LoVo (cell line): ENCODE measurements around the gene LMBR1L.
"Not testable (repeated sequence)": the region's sequence is repeated elsewhere in the genome, so short reads cannot be mapped to it uniquely, and the experiment has no call there.

Source experiments
- DNase-seq: peaks from one replicate; pipeline ENCODE4 v3.0.0-alpha.2; 2016; ENCODE audit warnings: low spot score

LMBR1L gene

GRCh38 chr12:49110464-49111155 lies at the start of gene LMBR1L:
TSS of gene LMBR1L (minus strand) at chr12:49110847. CDS start at chr12:49110555, 292 bp downstream.
- DNase-seq: peak; percentile 100

- DNase-seq: no peak
Measured at GRCh38 chr12:49160399-49160798, 49.8 kb upstream of the LMBR1L start.

GRCh38 chr12:49154221-49154620 lies 43.6 kb upstream of the LMBR1L start:
- DNase-seq: no peak

- DNase-seq: no peak
Measured at GRCh38 chr12:49147384-49147783, 36.7 kb upstream of the LMBR1L start.

- no peak for DNase-seq
Measured at GRCh38 chr12:49146406-49146805, 35.8 kb upstream of the LMBR1L start.

GRCh38 chr12:49144384-49144783 lies 33.7 kb upstream of the LMBR1L start:
- DNase-seq: no peak

GRCh38 chr12:49138999-49139398 lies 28.4 kb upstream of the LMBR1L start:
- DNase-seq: no peak

GRCh38 chr12:49138587-49138986 lies 27.9 kb upstream of the LMBR1L start:
- DNase-seq: no peak

GRCh38 chr12:49137476-49137875 lies 26.8 kb upstream of the LMBR1L start:
- DNase-seq: no peak

- DNase-seq: not testable (repeated sequence)
Measured at GRCh38 chr12:49136997-49137396, 26.4 kb upstream of the LMBR1L start.

- DNase-seq: no peak
Measured at GRCh38 chr12:49133590-49133989, 22.9 kb upstream of the LMBR1L start.

GRCh38 chr12:49133014-49133413 lies 22.4 kb upstream of the LMBR1L start:
- no peak for DNase-seq

GRCh38 chr12:49131894-49132461 lies 21.3 kb upstream of the LMBR1L start:
- DNase-seq: peak; percentile 26

GRCh38 chr12:49131051-49131893 lies 20.6 kb upstream of the LMBR1L start, which contains the start of gene TUBA1B:
TSS of gene TUBA1B (minus strand) at chr12:49131395. CDS start at chr12:49131300, 95 bp downstream.
- DNase-seq: peak; percentile 95

- DNase-seq: peak; percentile 97
Measured at GRCh38 chr12:49130151-49131050, 19.8 kb upstream of the LMBR1L start.

GRCh38 chr12:49129332-49130150 lies 18.9 kb upstream of the LMBR1L start:
- DNase-seq: no peak

GRCh38 chr12:49127971-49128370 lies 17.3 kb upstream of the LMBR1L start:
- not testable (repeated sequence) for DNase-seq

GRCh38 chr12:49126852-49127763 lies 16.5 kb upstream of the LMBR1L start:
- DNase-seq: peak; percentile 9

GRCh38 chr12:49121047-49121696 lies 10.5 kb upstream of the LMBR1L start:
- peak; percentile 75 for DNase-seq
